HL-60 (cell line): ENCODE results near the gene COG1.

Source experiments
- DNase-seq, 2 experiments: peaks; one replicate each; pipeline ENCODE4 v3.0.0-alpha.2; 2010 to 2020; ENCODE audit warnings: low read depth in 1 of 2, low spot score in 1 of 2
- H3K27ac ChIP-seq: fragments of 250-450 bp; sonication (Bioruptor Pico); replicated peaks from 2 replicates; pipeline ENCODE4 v1.5.1; 2020; ENCODE audit warnings: mild to moderate bottlenecking, moderate library complexity
- H3K27me3 ChIP-seq: fragments of 250-450 bp; sonication (Bioruptor Pico); 2 replicates; pipeline ENCODE4 v1.5.1; 2021; ENCODE audit warnings: mild to moderate bottlenecking, moderate library complexity; ENCODE audit not compliant: insufficient read depth, poor library complexity, severe bottlenecking
- H3K4me3 ChIP-seq: replicated peaks from 2 replicates; pipeline ENCODE4 v1.5.1; 2011; ENCODE audit warnings: mild to moderate bottlenecking, control low read depth, low read length; ENCODE audit not compliant: insufficient read depth
- GABPA ChIP-seq: IDR thresholded peaks from 2 replicates; pipeline ENCODE4 v1.6.1; 2012; ENCODE audit warnings: low read depth
- POLR2AphosphoS5 ChIP-seq: IDR thresholded peaks from 2 replicates; pipeline ENCODE4 v1.6.1; 2012; ENCODE audit warnings: low read depth
- SPI1 ChIP-seq: IDR thresholded peaks from 2 replicates; pipeline ENCODE4 v1.6.1; 2012; ENCODE audit warnings: low read depth, mild to moderate bottlenecking, borderline replicate concordance
- TF ChIP-seq, protein P1 (sequence below): IDR thresholded peaks from 2 replicates; pipeline ENCODE4 v1.6.1; 2012; ENCODE audit warnings: low read depth; ENCODE audit not compliant: insufficient replicate concordance
- TF ChIP-seq, protein P2 (sequence below): IDR thresholded peaks from one replicate; pipeline ENCODE4 v1.5.1; 2011; ENCODE audit warnings: low read length, control low read depth, inconsistent platforms; ENCODE audit not compliant: insufficient read depth

Gene COG1

DNA sequence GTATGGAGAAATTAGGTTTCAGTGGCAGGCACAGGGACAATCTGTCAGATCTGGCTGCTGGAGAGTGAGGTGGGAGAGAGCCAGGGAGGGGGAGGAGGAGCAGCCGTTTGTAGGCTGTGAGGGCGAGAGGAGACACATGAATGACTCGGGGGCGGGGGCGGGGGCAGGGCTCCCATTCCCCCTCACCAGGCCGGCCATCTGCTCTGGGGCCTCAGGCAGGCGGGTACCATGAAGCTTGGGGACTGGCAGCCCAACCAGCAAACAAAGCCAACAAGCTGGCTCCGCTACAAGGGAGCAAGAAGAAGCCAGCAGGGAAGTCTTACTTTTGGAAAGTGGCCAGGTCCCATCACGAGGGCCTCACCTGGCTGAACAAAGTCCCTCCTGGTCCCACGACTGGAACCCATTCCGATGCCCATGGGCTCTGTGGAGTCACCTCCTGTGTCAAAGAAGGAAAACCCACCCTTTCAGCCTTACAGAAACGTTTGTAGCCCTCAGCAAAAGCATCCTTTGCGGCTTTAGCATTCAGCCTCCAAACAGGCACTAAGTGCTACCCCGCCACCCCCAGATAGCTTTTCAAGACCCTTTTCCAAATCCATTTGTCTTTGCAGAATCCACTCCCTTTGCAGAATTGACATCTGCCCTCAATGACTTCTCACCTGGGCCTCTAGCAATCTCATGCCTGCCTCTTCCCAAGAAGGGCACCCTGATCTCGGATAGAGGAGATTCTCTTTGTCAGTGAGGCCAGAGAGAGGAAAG lies 37.3 kb upstream of the COG1 start:
- no peak for DNase-seq
- no peak for TF ChIP-seq GABPA
- TF ChIP-seq, protein P1, sequence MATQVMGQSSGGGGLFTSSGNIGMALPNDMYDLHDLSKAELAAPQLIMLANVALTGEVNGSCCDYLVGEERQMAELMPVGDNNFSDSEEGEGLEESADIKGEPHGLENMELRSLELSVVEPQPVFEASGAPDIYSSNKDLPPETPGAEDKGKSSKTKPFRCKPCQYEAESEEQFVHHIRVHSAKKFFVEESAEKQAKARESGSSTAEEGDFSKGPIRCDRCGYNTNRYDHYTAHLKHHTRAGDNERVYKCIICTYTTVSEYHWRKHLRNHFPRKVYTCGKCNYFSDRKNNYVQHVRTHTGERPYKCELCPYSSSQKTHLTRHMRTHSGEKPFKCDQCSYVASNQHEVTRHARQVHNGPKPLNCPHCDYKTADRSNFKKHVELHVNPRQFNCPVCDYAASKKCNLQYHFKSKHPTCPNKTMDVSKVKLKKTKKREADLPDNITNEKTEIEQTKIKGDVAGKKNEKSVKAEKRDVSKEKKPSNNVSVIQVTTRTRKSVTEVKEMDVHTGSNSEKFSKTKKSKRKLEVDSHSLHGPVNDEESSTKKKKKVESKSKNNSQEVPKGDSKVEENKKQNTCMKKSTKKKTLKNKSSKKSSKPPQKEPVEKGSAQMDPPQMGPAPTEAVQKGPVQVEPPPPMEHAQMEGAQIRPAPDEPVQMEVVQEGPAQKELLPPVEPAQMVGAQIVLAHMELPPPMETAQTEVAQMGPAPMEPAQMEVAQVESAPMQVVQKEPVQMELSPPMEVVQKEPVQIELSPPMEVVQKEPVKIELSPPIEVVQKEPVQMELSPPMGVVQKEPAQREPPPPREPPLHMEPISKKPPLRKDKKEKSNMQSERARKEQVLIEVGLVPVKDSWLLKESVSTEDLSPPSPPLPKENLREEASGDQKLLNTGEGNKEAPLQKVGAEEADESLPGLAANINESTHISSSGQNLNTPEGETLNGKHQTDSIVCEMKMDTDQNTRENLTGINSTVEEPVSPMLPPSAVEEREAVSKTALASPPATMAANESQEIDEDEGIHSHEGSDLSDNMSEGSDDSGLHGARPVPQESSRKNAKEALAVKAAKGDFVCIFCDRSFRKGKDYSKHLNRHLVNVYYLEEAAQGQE = no peak
- TF ChIP-seq SPI1 = no peak
- TF ChIP-seq, protein P2, sequence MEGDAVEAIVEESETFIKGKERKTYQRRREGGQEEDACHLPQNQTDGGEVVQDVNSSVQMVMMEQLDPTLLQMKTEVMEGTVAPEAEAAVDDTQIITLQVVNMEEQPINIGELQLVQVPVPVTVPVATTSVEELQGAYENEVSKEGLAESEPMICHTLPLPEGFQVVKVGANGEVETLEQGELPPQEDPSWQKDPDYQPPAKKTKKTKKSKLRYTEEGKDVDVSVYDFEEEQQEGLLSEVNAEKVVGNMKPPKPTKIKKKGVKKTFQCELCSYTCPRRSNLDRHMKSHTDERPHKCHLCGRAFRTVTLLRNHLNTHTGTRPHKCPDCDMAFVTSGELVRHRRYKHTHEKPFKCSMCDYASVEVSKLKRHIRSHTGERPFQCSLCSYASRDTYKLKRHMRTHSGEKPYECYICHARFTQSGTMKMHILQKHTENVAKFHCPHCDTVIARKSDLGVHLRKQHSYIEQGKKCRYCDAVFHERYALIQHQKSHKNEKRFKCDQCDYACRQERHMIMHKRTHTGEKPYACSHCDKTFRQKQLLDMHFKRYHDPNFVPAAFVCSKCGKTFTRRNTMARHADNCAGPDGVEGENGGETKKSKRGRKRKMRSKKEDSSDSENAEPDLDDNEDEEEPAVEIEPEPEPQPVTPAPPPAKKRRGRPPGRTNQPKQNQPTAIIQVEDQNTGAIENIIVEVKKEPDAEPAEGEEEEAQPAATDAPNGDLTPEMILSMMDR = no peak

DNA sequence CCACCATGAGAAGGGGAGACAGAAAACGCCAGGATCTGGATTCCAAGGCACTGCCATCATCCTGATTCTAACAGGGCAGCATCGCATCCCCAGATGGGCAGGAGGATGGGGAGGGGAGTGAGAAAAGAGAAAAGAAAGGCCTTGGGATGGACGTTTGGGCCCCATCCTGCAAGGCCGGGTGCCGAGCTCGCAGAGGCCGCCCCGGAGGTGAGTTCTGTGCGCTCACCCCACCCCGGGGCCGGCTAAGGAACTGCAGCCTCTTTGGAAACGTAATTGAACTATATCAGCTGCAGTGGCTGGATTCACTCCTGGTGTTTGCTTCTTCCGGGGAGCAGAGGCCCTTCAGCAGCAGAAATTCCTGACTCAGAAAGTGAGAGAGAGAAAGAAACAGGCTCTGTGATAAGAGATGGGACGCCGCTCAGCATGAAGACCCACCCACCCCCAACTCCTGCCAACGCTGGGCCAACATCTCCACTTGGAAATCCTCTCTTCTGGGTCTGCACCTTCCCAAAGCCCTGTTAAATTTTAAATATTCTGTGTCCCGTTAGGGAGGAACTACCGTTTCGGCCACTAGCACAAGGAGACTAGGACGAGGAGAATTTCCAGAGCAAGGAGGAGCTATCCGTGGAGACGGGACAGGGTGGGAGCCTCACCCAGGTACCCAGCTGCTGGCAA lies 36.6 kb upstream of the COG1 start:
- H3K27ac ChIP-seq = no peak overlapping the region

More for the DNA sequence above, 37.3 kb upstream of the COG1 start:
- H3K4me3 ChIP-seq = no peak overlapping the region
- no peak overlapping the region for H3K27ac ChIP-seq
- H3K27me3 ChIP-seq = no peaks in the 10 kb centered on the region

DNA sequence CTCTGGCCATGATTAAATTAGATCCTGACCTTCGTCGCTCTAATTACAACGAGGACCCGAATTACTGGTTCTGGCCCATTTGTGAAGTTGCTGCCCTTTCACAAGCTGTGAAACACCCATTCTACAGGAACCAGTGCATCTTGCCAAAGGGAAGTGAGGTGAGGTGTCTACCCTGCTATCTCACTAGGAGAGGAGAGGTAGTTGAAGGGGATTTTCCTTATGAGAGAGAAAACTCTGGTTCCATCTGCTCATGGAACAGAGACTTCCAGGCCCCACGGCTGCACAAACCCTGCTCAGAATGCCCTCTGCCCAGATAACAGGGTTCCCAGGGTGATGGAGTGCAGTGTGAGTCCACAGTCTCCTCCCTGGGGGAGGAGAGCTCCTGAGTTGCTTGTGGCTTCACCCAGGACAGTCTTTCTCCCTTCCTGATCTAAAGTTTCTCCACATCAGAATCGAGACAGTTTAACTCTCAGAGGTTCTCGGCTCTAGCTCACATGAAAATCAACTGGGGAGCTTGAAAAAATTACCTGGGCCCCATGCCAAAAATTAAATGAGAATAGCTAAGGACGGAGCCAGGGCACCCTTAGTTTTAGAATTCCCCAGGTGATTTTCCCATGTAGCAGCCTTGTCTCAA lies 35.9 kb upstream of the COG1 start:
- TF ChIP-seq, protein P2 = no peak
- TF ChIP-seq POLR2AphosphoS5 = no peak
- TF ChIP-seq GABPA = no peak
- no peak for TF ChIP-seq SPI1
- Histone ChIP-seq H3K27ac (no peak overlapping the region), H3K4me3 (no peak overlapping the region), H3K27me3 (peaks cover 4% of the 10 kb centered on the region)
- DNase-seq = no peak

More for the DNA sequence above, 36.6 kb upstream of the COG1 start:
- H3K27me3 ChIP-seq = peaks cover 4% of the 10 kb centered on the region
- no peak for TF ChIP-seq POLR2AphosphoS5
- TF ChIP-seq, protein P2 = peak; percentile 52
- DNase-seq = peak in 1 of 2 experiments; percentile 75
- H3K4me3 ChIP-seq = no peak overlapping the region

GRCh38 chr17:73157521-73157890 lies 35.3 kb upstream of the COG1 start:
- no peak overlapping the region for H3K4me3 ChIP-seq
- H3K27me3 ChIP-seq = peaks cover 4% of the 10 kb centered on the region
- no peak overlapping the region for H3K27ac ChIP-seq
- TF ChIP-seq GABPA = no peak
- no peak for TF ChIP-seq POLR2AphosphoS5
- TF ChIP-seq, protein P1 = no peak
- TF ChIP-seq SPI1 = no peak
- TF ChIP-seq, protein P2 = no peak
- DNase-seq = no peak
